Activated CD4-positive, alpha-beta memory T cell treated with anti-CD3 and anti-CD28 coated beads for 36 hours (primary cell): ENCODE data around the gene TP73. TPM values are rescaled to one million over a fixed set of nuclear protein-coding genes. Genes with fewer than 3 reads are reported as not detected.

Experiments
- CTCF ChIA-PET: fragments of 350-600 bp; sonication (Branson Sonifier 250); formaldehyde crosslinking; loops from one replicate; lab custom pipeline; 2021; ENCODE audit warnings: antibody characterized with exemption, inconsistent platforms; lab: Charles Lee
- POLR2A ChIA-PET: fragments of 350-600 bp; sonication (Branson Sonifier 250); formaldehyde crosslinking; loops from one replicate; lab custom pipeline; 2021; ENCODE audit warnings: antibody characterized with exemption; lab: Charles Lee
- DNase-seq: peaks from one replicate; pipeline ENCODE4 v3.0.0-alpha.2; 2020
- H3K27ac Mint-ChIP-seq: one replicate; pipeline ENCODE4 v1.8.0; 2021; ENCODE audit warnings: mixed read lengths
- H3K27me3 Mint-ChIP-seq: one replicate; pipeline ENCODE4 v1.8.0; 2021; ENCODE audit warnings: mixed read lengths
- H3K36me3 Mint-ChIP-seq: one replicate; pipeline ENCODE4 v1.8.0; 2021; ENCODE audit warnings: mixed read lengths
- H3K4me1 Mint-ChIP-seq: one replicate; pipeline ENCODE4 v1.8.0; 2021; ENCODE audit warnings: low read depth, mixed read lengths
- H3K4me3 Mint-ChIP-seq: one replicate; pipeline ENCODE4 v1.8.0; 2021; ENCODE audit warnings: mild to moderate bottlenecking, mixed read lengths
- H3K9me3 Mint-ChIP-seq: one replicate; pipeline ENCODE4 v1.8.0; 2021; ENCODE audit warnings: mixed read lengths
- intact Hi-C: fragments of 100-400 bp; cut with micrococcal nuclease; formaldehyde crosslinking; loops from one replicate; pipeline ENCODE4 v1.15.1; 2023
- total RNA-seq, 2 experiments: library from RNA; stranded (reverse); gene quantifications; one replicate each; pipeline ENCODE4 v1.2.3, GENCODE V29; 2021

The TP73 gene
- total RNA-seq, 2 experiments from 2014 or later: 0.62 to 0.65 TPM

GRCh38 chr1:3631320-3632260 lies 20.7 kb upstream of the TP73 start:
- POLR2A ChIA-PET: no interaction called here
- no peak for DNase-seq
- intact Hi-C loops: no loop called here
- peaks cover 8% of the 10 kb centered on the region for H3K36me3 Mint-ChIP-seq
- H3K4me1 Mint-ChIP-seq: peaks cover 3% of the 10 kb centered on the region
- H3K27ac Mint-ChIP-seq: no peak overlapping the region
- H3K4me3 Mint-ChIP-seq: no peak overlapping the region
- H3K27me3 Mint-ChIP-seq: no peaks in the 10 kb centered on the region
- CTCF ChIA-PET: interaction anchor here (0.6 to 5.0 kb wide), 3 partner anchors 12 to 95 kb away, joined by 3 to 30 read pairs (median 3); no protein-coding TSS in a partner anchor
- H3K9me3 Mint-ChIP-seq: no peaks in the 10 kb centered on the region

- intact Hi-C loops: no loop called here
- POLR2A ChIA-PET: no interaction called here
Observed at GRCh38 chr1:3632298-3632697, 20.0 kb upstream of the TP73 start.

GRCh38 chr1:3632716-3633343 lies 19.5 kb upstream of the TP73 start:
- H3K4me3 Mint-ChIP-seq: no peak overlapping the region
- H3K27me3 Mint-ChIP-seq: no peaks in the 10 kb centered on the region
- intact Hi-C loops: no loop called here
- H3K36me3 Mint-ChIP-seq: peaks cover 17% of the 10 kb centered on the region
- no peak for DNase-seq
- H3K9me3 Mint-ChIP-seq: no peaks in the 10 kb centered on the region
- ChIA-PET CTCF (no interaction called here), POLR2A (no interaction called here)
- no peak overlapping the region for H3K27ac Mint-ChIP-seq
- peaks cover 3% of the 10 kb centered on the region for H3K4me1 Mint-ChIP-seq

More at GRCh38 chr1:3632298-3632697, 20.0 kb upstream of the TP73 start:
- Mint-ChIP-seq H3K9me3 (no peaks in the 10 kb centered on the region), H3K36me3 (peaks cover 12% of the 10 kb centered on the region), H3K4me3 (no peak overlapping the region), H3K27me3 (no peaks in the 10 kb centered on the region), H3K27ac (no peak overlapping the region), H3K4me1 (peaks cover 3% of the 10 kb centered on the region)
- CTCF ChIA-PET: interaction anchor here (0.6 to 5.0 kb wide), 2 partner anchors 13 to 94 kb away, joined by 3 to 30 read pairs; no protein-coding TSS in a partner anchor
- no peak for DNase-seq

- H3K9me3 Mint-ChIP-seq: no peaks in the 10 kb centered on the region
- no peak overlapping the region for H3K27ac Mint-ChIP-seq
- DNase-seq: no peak
- ChIA-PET POLR2A (no interaction called here), CTCF (no interaction called here)
- H3K4me1 Mint-ChIP-seq: peaks cover 3% of the 10 kb centered on the region
- intact Hi-C loops: no loop called here
- H3K36me3 Mint-ChIP-seq: peaks cover 20% of the 10 kb centered on the region
- H3K27me3 Mint-ChIP-seq: no peaks in the 10 kb centered on the region
- no peak overlapping the region for H3K4me3 Mint-ChIP-seq
Observed at GRCh38 chr1:3633344-3634058, 18.8 kb upstream of the TP73 start.

- H3K27me3 Mint-ChIP-seq: no peaks in the 10 kb centered on the region
- ChIA-PET POLR2A (no interaction called here), CTCF (no interaction called here)
- H3K4me1 Mint-ChIP-seq: peaks cover 3% of the 10 kb centered on the region
- H3K36me3 Mint-ChIP-seq: peaks cover 20% of the 10 kb centered on the region
- no peaks in the 10 kb centered on the region for H3K9me3 Mint-ChIP-seq
- DNase-seq: no peak
- intact Hi-C loops: no loop called here
- no peak overlapping the region for H3K27ac Mint-ChIP-seq
- no peak overlapping the region for H3K4me3 Mint-ChIP-seq
Observed at GRCh38 chr1:3634059-3634800, 18.1 kb upstream of the TP73 start.

GRCh38 chr1:3636080-3636479 lies 16.2 kb upstream of the TP73 start:
- CTCF ChIA-PET: interaction anchor here (1.3 kb wide), 1 partner anchor 17 kb away, joined by 4 read pairs; no protein-coding TSS in a partner anchor
- Mint-ChIP-seq H3K36me3 (peaks cover 20% of the 10 kb centered on the region), H3K27ac (no peak overlapping the region), H3K4me3 (no peak overlapping the region), H3K4me1 (no peaks in the 10 kb centered on the region), H3K9me3 (no peaks in the 10 kb centered on the region), H3K27me3 (no peaks in the 10 kb centered on the region)
- POLR2A ChIA-PET: no interaction called here
- intact Hi-C loops: no loop called here
- no peak for DNase-seq

GRCh38 chr1:3636531-3636930 lies 15.8 kb upstream of the TP73 start:
- no peaks in the 10 kb centered on the region for H3K27me3 Mint-ChIP-seq
- POLR2A ChIA-PET: no interaction called here
- CTCF ChIA-PET: no interaction called here
- DNase-seq: no peak
- no peaks in the 10 kb centered on the region for H3K4me1 Mint-ChIP-seq
- H3K9me3 Mint-ChIP-seq: no peaks in the 10 kb centered on the region
- no peak overlapping the region for H3K27ac Mint-ChIP-seq
- no peak overlapping the region for H3K4me3 Mint-ChIP-seq
- intact Hi-C loops: no loop called here
- H3K36me3 Mint-ChIP-seq: peaks cover 20% of the 10 kb centered on the region

- Mint-ChIP-seq H3K4me3 (no peak overlapping the region), H3K9me3 (no peaks in the 10 kb centered on the region), H3K27ac (no peak overlapping the region), H3K27me3 (no peaks in the 10 kb centered on the region), H3K4me1 (no peaks in the 10 kb centered on the region), H3K36me3 (peaks cover 27% of the 10 kb centered on the region)
- POLR2A ChIA-PET: no interaction called here
- no peak for DNase-seq
- CTCF ChIA-PET: interaction anchor here (0.9 to 1.9 kb wide), 3 partner anchors 17 to 87 kb away, joined by 3 to 6 read pairs (median 4); no protein-coding TSS in a partner anchor
- intact Hi-C loops: no loop called here
Observed at GRCh38 chr1:3638027-3638426, 14.3 kb upstream of the TP73 start.

GRCh38 chr1:3638676-3639075 lies 13.6 kb upstream of the TP73 start:
- Mint-ChIP-seq H3K4me3 (no peak overlapping the region), H3K27me3 (no peaks in the 10 kb centered on the region), H3K36me3 (peaks cover 27% of the 10 kb centered on the region), H3K4me1 (no peaks in the 10 kb centered on the region), H3K9me3 (no peaks in the 10 kb centered on the region), H3K27ac (no peak overlapping the region)
- DNase-seq: no peak
- intact Hi-C loops: no loop called here
- POLR2A ChIA-PET: no interaction called here
- CTCF ChIA-PET: interaction anchor here (0.9 to 1.9 kb wide), 2 partner anchors 17 to 86 kb away, joined by 3 to 6 read pairs; no protein-coding TSS in a partner anchor

- Mint-ChIP-seq H3K4me1 (no peaks in the 10 kb centered on the region), H3K36me3 (peaks cover 26% of the 10 kb centered on the region), H3K27me3 (no peaks in the 10 kb centered on the region), H3K27ac (no peak overlapping the region), H3K4me3 (no peak overlapping the region), H3K9me3 (no peaks in the 10 kb centered on the region)
- ChIA-PET POLR2A (no interaction called here), CTCF (no interaction called here)
- DNase-seq: no peak
- intact Hi-C loops: no loop called here
Observed at GRCh38 chr1:3639397-3639911, 12.9 kb upstream of the TP73 start.

- H3K27me3 Mint-ChIP-seq: no peaks in the 10 kb centered on the region
- ChIA-PET POLR2A (no interaction called here), CTCF (no interaction called here)
Observed at GRCh38 chr1:3640121-3640837, 12.0 kb upstream of the TP73 start.

More at GRCh38 chr1:3640121-3640837, 12.0 kb upstream of the TP73 start:
- H3K36me3 Mint-ChIP-seq: peaks cover 30% of the 10 kb centered on the region
- H3K4me1 Mint-ChIP-seq: no peaks in the 10 kb centered on the region
- no peak overlapping the region for H3K4me3 Mint-ChIP-seq
- intact Hi-C loops: no loop called here
- no peak for DNase-seq
- no peaks in the 10 kb centered on the region for H3K9me3 Mint-ChIP-seq
- H3K27ac Mint-ChIP-seq: no peak overlapping the region
